GM19240 (cell line): Measurements from ENCODE around the gene ZNF385C.
"Not testable (repeated sequence)": the region's sequence is repeated elsewhere in the genome, so short reads cannot be mapped to it uniquely, and the experiment has no call there.

ENCODE experiments used
- DNase-seq: peaks from one replicate; pipeline ENCODE4 v3.0.0; 2011; ENCODE audit warnings: low spot score; ENCODE audit not compliant: insufficient read length

ZNF385C gene, protein sequence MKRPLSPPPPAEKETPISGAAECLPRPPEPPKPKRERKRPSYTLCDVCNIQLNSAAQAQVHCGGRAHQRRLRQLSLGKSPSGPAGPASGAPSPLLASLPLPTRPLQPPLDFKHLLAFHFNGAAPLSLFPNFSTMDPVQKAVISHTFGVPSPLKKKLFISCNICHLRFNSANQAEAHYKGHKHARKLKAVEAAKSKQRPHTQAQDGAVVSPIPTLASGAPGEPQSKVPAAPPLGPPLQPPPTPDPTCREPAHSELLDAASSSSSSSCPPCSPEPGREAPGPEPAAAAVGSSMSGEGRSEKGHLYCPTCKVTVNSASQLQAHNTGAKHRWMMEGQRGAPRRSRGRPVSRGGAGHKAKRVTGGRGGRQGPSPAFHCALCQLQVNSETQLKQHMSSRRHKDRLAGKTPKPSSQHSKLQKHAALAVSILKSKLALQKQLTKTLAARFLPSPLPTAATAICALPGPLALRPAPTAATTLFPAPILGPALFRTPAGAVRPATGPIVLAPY

GRCh38 chr17:42097691-42098631 lies at the start of gene ZNF385C:
TSS of gene ZNF385C (minus strand) at chr17:42098473. CDS start at chr17:42063056, 35,417 bp downstream.
- DNase-seq: no peak

DNA sequence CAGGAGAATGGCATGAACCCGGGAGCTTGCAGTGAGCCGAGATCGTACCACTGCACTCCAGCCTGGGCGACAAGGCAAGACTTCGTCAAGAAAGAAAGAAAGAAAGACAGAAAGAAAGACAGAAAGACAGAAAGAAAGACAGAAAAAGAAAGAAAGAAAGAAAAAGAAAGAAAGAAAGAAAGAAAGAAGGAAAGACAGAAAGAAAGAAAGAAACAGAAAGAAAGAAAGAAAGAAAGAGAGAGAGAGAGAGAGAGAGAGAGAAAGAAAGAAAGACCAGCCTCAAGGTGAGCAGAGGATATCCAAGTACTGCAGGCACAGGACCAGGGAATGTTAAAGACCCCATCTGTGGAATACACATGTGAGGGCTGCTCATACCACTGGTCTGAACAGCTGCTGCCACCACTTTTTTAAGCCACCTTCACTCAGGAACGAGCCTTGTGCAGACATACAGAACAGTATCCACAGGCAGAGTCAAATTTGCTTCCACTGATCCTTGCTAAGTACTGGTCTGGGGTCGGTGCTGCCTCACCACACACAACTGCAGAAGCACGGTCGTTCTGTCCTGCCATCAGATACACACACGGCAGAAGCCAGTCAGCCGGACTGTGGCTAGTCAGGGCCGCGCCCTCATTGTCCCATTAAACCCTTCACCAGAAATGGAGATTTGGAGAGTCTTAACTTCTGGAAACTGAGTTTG lies 48.8 kb upstream of the ZNF385C start:
- DNase-seq: no peak

- not testable (repeated sequence) for DNase-seq
Measured at GRCh38 chr17:42143138-42143537, 44.9 kb upstream of the ZNF385C start.

GRCh38 chr17:42142371-42142896 lies 44.2 kb upstream of the ZNF385C start:
- no peak for DNase-seq

DNA sequence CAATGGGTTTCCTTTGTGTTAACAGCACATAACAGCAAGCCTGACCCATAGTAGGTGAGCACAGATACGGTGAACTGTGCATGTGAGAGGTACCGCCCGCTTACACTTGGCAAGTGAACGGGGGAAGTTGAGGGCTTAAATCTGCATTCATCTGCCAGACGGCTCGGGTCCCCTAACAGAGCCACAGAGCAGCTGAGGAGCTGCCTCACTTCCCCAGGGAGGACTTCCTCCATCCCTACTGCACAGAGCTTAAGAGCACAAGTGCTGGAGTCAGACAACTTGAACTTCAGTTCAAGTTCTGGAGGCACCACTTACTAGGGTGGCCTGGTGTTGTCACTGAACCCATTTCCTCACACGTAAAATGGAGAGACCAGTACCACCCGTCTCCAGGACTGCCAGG lies 43.1 kb upstream of the ZNF385C start:
- no peak for DNase-seq

DNA sequence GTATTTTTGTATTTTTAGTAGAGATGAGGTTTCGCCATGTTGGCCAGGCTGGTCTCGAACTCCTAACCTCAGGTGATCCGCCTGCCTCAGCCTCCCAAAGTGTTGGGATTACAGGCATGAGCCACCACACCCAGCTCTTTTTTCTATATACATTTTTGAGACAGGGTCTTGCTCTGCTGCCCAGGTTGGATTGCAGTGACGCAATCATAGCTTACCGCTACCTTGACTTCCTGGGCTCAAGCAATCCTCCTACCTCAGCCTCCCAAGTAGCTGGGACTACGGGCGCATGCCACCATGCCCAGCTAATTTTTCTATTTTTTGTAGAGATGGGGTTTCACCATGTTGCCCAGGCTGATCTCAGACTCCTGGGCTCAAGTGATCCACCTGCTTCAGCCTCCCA lies 42.4 kb upstream of the ZNF385C start:
- DNase-seq: not testable (repeated sequence)

GRCh38 chr17:42138749-42139492 lies 40.6 kb upstream of the ZNF385C start:
- no peak for DNase-seq

- DNase-seq: no peak
Measured at GRCh38 chr17:42136654-42137051, 38.4 kb upstream of the ZNF385C start.

GRCh38 chr17:42135664-42136653 lies 37.7 kb upstream of the ZNF385C start:
- no peak for DNase-seq

- no peak for DNase-seq
Measured at GRCh38 chr17:42135151-42135550, 36.9 kb upstream of the ZNF385C start.

- DNase-seq: peak; percentile 51
Measured at GRCh38 chr17:42133461-42134041, 35.3 kb upstream of the ZNF385C start.

DNA sequence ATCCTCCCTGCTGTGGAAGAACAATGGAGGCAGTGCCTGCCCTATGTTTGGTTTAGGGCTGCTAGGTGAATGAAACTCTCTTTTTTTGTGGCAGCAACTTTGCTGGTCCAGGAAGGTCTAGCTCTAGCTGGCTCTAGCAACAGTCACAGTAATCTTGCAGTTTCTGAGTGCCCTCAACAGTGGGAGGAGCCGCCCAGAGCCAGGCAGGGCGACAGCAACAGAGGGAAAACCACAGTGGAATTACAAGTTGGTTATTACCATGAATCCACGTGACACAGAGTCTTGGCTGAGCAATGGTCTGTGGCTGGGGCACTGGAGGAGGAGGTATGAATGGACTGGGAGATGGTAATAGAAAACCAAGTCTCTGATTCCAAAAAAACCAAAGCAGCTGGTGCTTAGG lies 34.7 kb upstream of the ZNF385C start:
- no peak for DNase-seq

DNA sequence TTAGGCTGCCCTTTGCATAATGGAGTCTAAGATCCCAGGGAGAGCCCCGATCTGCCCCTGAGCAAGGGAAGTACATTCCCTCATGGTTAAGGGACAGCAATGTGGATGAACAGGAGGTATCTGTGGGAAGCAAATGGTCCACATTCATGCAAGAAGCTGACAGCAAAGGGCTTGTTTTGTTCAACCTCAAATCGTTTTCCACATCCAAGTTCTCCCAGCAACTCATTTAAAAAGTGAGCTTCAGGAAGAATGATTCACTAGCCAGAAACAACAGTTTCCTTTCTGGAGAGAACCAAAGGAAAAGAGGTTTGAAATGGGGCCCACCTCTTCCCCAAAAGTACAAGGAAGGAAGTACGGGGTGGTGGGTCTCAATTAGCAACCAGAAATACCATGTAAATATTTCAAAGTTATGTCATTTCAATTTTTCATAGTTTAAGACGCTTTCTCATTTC lies 33.7 kb upstream of the ZNF385C start:
- no peak for DNase-seq

GRCh38 chr17:42131232-42131631 lies 33.0 kb upstream of the ZNF385C start:
- no peak for DNase-seq

- DNase-seq: no peak
Measured at GRCh38 chr17:42130310-42130936, 32.1 kb upstream of the ZNF385C start.

DNA sequence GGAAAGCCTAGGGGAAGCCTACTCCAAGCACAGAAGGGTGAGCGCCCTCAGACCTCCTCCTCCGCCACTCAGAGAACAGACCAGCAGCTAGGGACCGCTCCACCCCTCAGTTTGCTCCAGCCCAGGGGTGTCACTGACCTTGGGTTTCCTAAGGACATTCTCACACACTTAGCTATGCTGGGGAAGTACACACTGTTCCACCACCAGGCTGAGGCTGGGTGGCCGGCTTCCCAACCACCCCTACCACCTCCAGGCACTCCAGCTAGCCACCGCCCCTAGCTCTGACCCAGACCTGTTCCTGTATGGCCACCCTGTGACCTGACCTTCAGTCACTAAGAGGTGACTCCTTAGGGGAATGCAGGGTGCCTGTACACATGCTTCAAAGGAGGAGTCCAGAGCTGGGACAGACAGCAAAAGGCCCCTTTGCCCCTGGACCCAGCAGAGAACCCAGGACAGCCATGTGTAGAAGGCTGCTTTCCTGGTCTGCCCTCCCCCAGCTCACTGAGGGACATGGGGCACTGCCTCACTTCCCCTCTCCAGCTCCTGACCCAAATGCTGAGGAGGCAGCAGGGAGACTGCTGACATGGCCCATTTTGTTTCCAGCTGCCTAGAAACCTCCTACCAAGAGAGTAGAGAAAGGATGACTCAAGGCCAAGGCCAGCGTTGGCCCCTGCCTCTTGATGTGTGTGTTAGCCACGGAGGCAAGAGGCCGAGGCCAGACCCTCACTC lies 31.0 kb upstream of the ZNF385C start:
- DNase-seq: no peak

- DNase-seq: no peak
Measured at GRCh38 chr17:42127414-42127813, 29.1 kb upstream of the ZNF385C start.

GRCh38 chr17:42126836-42127235 lies 28.6 kb upstream of the ZNF385C start:
- DNase-seq: no peak
